Nephron progenitor cell (in vitro differentiated cells): Measurements from ENCODE around the gene CD248.
A peak's percentile ranks its signal among the peaks of the same experiment; 100 is the strongest.

Experiments used
- DNase-seq: peaks from one replicate; pipeline ENCODE4 v3.0.0; 2021
- H3K27ac Mint-ChIP-seq: 2 replicates; pipeline ENCODE4 v1.8.0; 2021; ENCODE audit warnings: mild to moderate bottlenecking, moderate library complexity, mixed read lengths
- H3K27me3 Mint-ChIP-seq: 2 replicates; pipeline ENCODE4 v1.8.0; 2021; ENCODE audit warnings: mild to moderate bottlenecking, low read depth, mixed read lengths; ENCODE audit not compliant: poor library complexity
- H3K36me3 Mint-ChIP-seq: 2 replicates; pipeline ENCODE4 v1.8.0; 2021; ENCODE audit warnings: low read depth, mixed read lengths
- H3K4me1 Mint-ChIP-seq: 2 replicates; pipeline ENCODE4 v1.8.0; 2021; ENCODE audit warnings: mixed read lengths
- H3K4me3 Mint-ChIP-seq: 2 replicates; pipeline ENCODE4 v1.8.0; 2021; ENCODE audit warnings: mild to moderate bottlenecking, moderate library complexity, mixed read lengths
- H3K9me3 Mint-ChIP-seq: 2 replicates; pipeline ENCODE4 v1.8.0; 2021; ENCODE audit warnings: mild to moderate bottlenecking, moderate library complexity, mixed read lengths
- CTCF ChIP-seq: fragments of 200-600 bp; sonication (generic); IDR thresholded peaks from 2 replicates; pipeline ENCODE4 v1.5.0; 2021; ENCODE audit warnings: antibody characterized with exemption

CD248 gene

GRCh38 chr11:66314561-66315497 is 2.0 kb downstream of the CD248 start:
- Mint-ChIP-seq H3K36me3 (no peaks in the 10 kb centered on the region), H3K27ac (peak overlapping the region; percentile 52), H3K9me3 (peaks cover 10% of the 10 kb centered on the region), H3K27me3 (peaks cover 5% of the 10 kb centered on the region), H3K4me3 (peak overlapping the region; percentile 79), H3K4me1 (peaks cover 67% of the 10 kb centered on the region)
- DNase-seq, result no peak
- TF ChIP-seq CTCF, result no peak

GRCh38 chr11:66314186-66314501 is 2.7 kb downstream of the CD248 start:
- H3K36me3 Mint-ChIP-seq, result no peaks in the 10 kb centered on the region
- no peak for TF ChIP-seq CTCF
- DNase-seq, result no peak
- H3K4me3 Mint-ChIP-seq, result peak overlapping the region; percentile 79
- peaks cover 3% of the 10 kb centered on the region for H3K9me3 Mint-ChIP-seq
- H3K4me1 Mint-ChIP-seq, result peaks cover 60% of the 10 kb centered on the region
- peaks cover 6% of the 10 kb centered on the region for H3K27me3 Mint-ChIP-seq
- H3K27ac Mint-ChIP-seq, result peak overlapping the region; percentile 100

GRCh38 chr11:66313321-66314185 is 3.3 kb downstream of the CD248 start:
- Mint-ChIP-seq H3K4me3 (peak overlapping the region; percentile 79), H3K27me3 (peaks cover 11% of the 10 kb centered on the region), H3K36me3 (no peaks in the 10 kb centered on the region), H3K4me1 (peaks cover 54% of the 10 kb centered on the region), H3K9me3 (peaks cover under 1% of the 10 kb centered on the region), H3K27ac (peak overlapping the region; percentile 100)
- DNase-seq, result peak; percentile 79
- TF ChIP-seq CTCF, result peak; percentile 25

- H3K4me3 Mint-ChIP-seq, result peak overlapping the region; percentile 88
- TF ChIP-seq CTCF, result no peak
- DNase-seq, result peak; percentile 100
- H3K9me3 Mint-ChIP-seq, result no peaks in the 10 kb centered on the region
- no peaks in the 10 kb centered on the region for H3K36me3 Mint-ChIP-seq
- peaks cover 46% of the 10 kb centered on the region for H3K4me1 Mint-ChIP-seq
- peaks cover 16% of the 10 kb centered on the region for H3K27me3 Mint-ChIP-seq
- H3K27ac Mint-ChIP-seq, result peak overlapping the region; percentile 100
Measured at GRCh38 chr11:66312549-66313320, 4.1 kb downstream of the CD248 start.

GRCh38 chr11:66311965-66312548 is 4.8 kb downstream of the CD248 start:
- H3K27ac Mint-ChIP-seq, result peak overlapping the region; percentile 99
- peaks cover 39% of the 10 kb centered on the region for H3K4me1 Mint-ChIP-seq
- no peak for TF ChIP-seq CTCF
- H3K9me3 Mint-ChIP-seq, result no peaks in the 10 kb centered on the region
- peak; percentile 88 for DNase-seq
- H3K27me3 Mint-ChIP-seq, result peaks cover 19% of the 10 kb centered on the region
- peak overlapping the region; percentile 88 for H3K4me3 Mint-ChIP-seq
- H3K36me3 Mint-ChIP-seq, result no peaks in the 10 kb centered on the region
